GM19467 (cell line): ENCODE measurements around the gene FRRS1.

Source experiments
- ATAC-seq: cut with Tn5 transposase; IDR thresholded peaks from one replicate; pipeline ENCODE4 v1.9.1; 2021; ENCODE audit warnings: mild to moderate bottlenecking, moderate library complexity; ENCODE audit not compliant: unreplicated experiment

FRRS1 gene

GRCh38 chr1:99738858-99739465 lies 27.5 kb downstream of the FRRS1 start:
- no peak for ATAC-seq

GRCh38 chr1:99737016-99737415 lies 29.4 kb downstream of the FRRS1 start:
- ATAC-seq, result no peak

- no peak for ATAC-seq
These were observed 30.6 kb downstream of the FRRS1 start for GRCh38 chr1:99735852-99736251.

GRCh38 chr1:99731384-99731783 lies 35.1 kb downstream of the FRRS1 start:
- no peak for ATAC-seq

GRCh38 chr1:99728494-99729235 lies 37.8 kb downstream of the FRRS1 start:
- ATAC-seq, result no peak

GRCh38 chr1:99727575-99728185 lies 38.8 kb downstream of the FRRS1 start:
- ATAC-seq, result no peak

GRCh38 chr1:99726818-99727217 lies 39.6 kb downstream of the FRRS1 start:
- no peak for ATAC-seq

- ATAC-seq, result no peak
These were observed 40.0 kb downstream of the FRRS1 start for GRCh38 chr1:99726407-99726806.

- no peak for ATAC-seq
These were observed 40.4 kb downstream of the FRRS1 start for GRCh38 chr1:99725996-99726395.

- ATAC-seq, result no peak
These were observed 43.2 kb downstream of the FRRS1 start for GRCh38 chr1:99723251-99723650.

GRCh38 chr1:99717005-99717404 lies 49.4 kb downstream of the FRRS1 start:
- ATAC-seq, result no peak

- ATAC-seq, result no peak
These were observed 53.4 kb downstream of the FRRS1 start for GRCh38 chr1:99713006-99713405.

GRCh38 chr1:99710994-99711393 lies 55.4 kb downstream of the FRRS1 start:
- ATAC-seq, result no peak

- peak; percentile 69 for ATAC-seq
These were observed 58.8 kb downstream of the FRRS1 start for GRCh38 chr1:99707535-99708142.

- no peak for ATAC-seq
These were observed 61.0 kb downstream of the FRRS1 start for GRCh38 chr1:99705385-99705784.

GRCh38 chr1:99704356-99704816 lies 62.0 kb downstream of the FRRS1 start:
- ATAC-seq, result no peak

- ATAC-seq, result no peak
These were observed 64.2 kb downstream of the FRRS1 start for GRCh38 chr1:99702221-99702620.

- no peak for ATAC-seq
These were observed 66.4 kb downstream of the FRRS1 start for GRCh38 chr1:99700020-99700419.

- ATAC-seq, result no peak
These were observed 68.9 kb downstream of the FRRS1 start for GRCh38 chr1:99697580-99697979.

GRCh38 chr1:99696616-99697015 lies 69.8 kb downstream of the FRRS1 start:
- ATAC-seq, result no peak

GRCh38 chr1:99691175-99691574 lies 75.3 kb downstream of the FRRS1 start:
- ATAC-seq, result no peak
